GM21717 (cell line): ENCODE results near the gene GPR15LG.

ENCODE experiments used
- ATAC-seq: cut with Tn5 transposase; IDR thresholded peaks from one replicate; pipeline ENCODE4 v1.9.1; 2021; ENCODE audit warnings: mild to moderate bottlenecking, moderate library complexity; ENCODE audit not compliant: unreplicated experiment

Gene GPR15LG

DNA sequence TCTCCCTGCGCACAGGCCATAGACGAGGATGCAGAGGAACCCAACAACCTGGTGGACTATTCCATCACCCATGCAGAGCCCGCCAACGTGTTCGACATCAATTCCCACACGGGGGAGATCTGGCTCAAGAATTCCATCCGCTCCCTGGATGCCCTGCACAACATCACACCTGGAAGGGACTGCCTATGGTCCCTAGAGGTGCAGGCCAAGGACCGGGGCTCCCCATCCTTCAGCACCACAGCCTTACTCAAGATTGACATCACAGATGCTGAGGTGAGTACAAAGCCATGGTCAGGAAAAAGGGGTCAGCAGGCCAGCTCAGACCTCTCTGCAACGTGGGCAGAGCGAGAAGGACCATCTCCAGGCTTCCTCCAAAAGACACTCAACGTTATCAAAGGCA is 39.5 kb downstream of the GPR15LG start:
- no peak for ATAC-seq

GRCh38 chr10:84214046-84214572 is 40.5 kb downstream of the GPR15LG start:
- no peak for ATAC-seq

DNA sequence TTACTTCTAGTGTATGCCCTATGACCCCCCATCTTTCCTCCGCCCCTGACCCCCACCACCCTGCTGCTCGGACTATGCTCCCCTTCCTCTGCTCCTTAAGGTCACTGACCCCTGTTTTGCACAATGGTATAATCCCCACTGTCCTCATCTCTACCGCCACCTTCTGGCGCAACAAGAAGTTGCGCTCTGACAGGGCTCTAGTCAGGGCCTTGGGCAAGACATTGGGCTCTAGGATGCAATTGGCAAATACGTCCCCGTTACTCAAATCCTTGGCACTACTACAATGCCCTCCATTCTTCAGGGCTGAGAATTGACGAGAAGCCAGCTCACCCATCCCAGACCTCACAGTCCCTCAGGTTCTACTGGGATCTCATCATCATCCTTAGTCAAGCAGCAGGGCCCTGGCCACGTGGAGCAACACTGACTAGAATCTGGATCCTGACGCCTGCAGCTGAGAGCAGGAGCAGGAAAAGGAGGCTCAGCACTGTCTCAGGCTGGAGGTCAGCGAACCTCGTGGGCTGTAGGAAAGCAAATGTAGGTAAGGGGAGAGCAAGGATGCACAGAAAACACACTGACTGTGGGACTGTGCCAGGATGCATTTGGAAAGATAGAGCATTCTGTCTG is 41.1 kb downstream of the GPR15LG start:
- peak; percentile 81 for ATAC-seq

DNA sequence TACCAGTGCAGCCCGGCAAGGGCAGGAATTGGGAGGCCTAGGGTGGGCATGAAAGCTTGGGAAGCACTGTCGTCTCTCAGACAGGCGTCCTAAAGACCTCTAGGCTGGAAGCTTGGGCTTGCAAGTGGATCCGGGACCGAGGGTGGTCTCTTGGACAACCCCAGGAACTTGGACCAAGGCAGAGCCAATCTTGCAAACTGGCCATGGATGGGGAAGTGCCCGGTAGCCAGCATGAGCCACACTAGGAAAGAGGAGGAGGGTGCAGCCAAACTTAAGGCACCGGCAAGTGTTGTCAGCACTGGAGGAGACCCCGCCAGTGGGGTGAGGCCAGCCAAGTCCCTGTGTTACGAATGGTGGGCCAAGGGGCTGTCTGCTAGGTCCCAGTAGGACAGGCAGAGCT is 43.2 kb downstream of the GPR15LG start:
- ATAC-seq, result no peak

DNA sequence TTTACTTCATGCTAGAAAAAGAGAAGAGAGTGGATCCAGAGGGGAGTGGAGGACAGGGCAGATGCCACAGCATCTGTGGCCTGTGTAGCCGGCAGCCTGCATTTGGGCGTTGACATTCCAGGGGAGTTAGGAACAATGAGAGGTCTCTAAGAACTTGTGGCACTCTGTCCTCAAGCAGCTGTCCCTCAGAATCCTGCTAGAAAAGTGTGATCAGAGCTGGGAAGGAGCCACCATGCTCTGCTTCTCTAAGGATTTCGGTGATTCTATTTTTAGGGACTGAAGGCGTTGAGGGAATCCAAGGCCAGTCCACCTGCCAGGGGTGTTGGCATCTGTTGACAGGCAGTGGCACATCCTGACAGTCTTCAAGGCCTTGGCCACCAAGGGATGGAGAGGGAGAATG is 44.1 kb downstream of the GPR15LG start:
- no peak for ATAC-seq

DNA sequence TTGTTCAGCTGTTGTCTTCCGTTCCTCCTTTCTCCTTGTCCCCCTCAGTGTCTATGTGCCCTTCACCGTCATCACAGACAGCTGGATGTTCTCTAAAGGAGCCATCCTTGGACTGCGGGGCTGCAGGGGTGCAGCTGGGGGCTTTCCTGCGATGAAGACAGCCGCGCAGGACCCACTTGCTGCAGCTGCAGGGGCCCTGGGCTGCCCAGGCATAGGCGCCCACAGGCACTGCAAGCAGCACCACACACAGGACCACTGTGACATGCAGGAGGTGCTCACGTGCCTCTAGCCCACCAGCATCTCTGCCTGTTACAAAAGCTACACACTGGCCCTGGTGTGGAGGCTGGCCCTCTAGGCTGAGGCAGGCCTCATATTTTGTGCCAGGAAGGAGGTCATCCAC is 48.3 kb downstream of the GPR15LG start:
- no peak for ATAC-seq

GRCh38 chr10:84224411-84225028 is 50.9 kb downstream of the GPR15LG start:
- no peak for ATAC-seq

DNA sequence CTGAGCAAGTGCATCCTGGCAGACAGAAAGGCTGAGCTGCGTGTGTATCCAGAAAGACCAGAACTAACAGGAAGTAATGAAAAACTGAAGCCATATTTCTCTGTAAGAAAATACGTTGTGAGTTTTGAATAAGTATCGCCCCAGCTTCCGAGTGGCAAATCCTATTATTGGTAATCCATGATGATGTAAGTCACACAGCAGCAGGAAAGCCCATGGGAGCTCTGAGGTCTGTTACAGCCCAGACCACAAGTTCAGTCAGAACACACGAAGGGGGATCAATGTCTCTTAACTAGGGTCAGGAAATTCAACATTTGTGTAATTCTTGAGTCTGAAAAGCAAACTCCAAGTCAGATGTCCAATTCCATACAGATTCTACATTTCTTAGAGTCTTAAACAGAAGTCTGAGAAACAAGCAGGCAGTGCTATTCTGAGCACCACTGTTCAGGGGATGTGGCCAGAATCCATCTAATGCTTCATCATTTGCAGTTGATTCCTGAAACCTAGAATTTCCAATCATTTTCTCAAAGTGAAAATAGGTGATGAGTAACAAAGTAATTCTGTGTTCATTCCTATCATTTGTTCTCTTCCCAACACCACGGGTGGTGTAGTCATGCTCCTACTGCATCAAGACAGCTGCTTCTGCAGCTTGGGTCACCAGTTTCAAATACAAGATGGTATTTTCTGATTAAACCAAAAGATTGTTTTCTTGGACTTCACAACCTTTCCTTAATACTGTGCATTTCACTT is 52.0 kb downstream of the GPR15LG start, which contains the start of gene LRIT2:
TSS of gene LRIT2 (minus strand) at position 118 of the 747 bp plus-strand sequence. CDS start at position 94, 24 bp downstream.
- ATAC-seq, result no peak

- ATAC-seq, result no peak
These were observed 53.0 kb downstream of the GPR15LG start for GRCh38 chr10:84226616-84227015.

GRCh38 chr10:84227810-84228209 is 54.2 kb downstream of the GPR15LG start:
- no peak for ATAC-seq

- no peak for ATAC-seq
These were observed 56.8 kb downstream of the GPR15LG start for GRCh38 chr10:84230359-84230758.

GRCh38 chr10:84232376-84232775 is 58.8 kb downstream of the GPR15LG start:
- no peak for ATAC-seq

GRCh38 chr10:84233940-84234339 is 60.3 kb downstream of the GPR15LG start:
- ATAC-seq, result no peak

GRCh38 chr10:84234479-84234878 is 60.9 kb downstream of the GPR15LG start:
- no peak for ATAC-seq
